ENCODE data around the gene PLOD2.

Gene PLOD2

DNA sequence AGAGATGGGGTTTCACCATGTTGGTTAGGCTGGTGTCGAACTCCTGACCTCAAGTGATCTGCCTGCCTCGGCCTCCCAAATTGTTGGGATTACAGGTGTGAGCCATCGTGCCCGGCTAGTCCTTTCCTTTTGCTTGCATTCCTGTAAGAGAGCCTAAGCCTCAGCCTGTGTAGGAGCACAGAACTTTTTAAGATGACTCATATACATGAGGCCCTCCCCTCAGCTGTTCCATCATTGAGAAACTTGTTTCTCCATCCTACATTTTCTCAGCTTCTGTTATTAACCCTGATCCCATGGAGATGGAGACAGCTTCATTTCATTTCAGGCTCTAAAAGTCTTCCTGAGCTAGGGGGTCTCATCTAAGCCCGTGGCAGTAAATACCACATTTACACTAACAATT is 123.3 kb downstream of the PLOD2 start:
- no peak for DNase-seq (ENCODE audit: low read depth)

DNA sequence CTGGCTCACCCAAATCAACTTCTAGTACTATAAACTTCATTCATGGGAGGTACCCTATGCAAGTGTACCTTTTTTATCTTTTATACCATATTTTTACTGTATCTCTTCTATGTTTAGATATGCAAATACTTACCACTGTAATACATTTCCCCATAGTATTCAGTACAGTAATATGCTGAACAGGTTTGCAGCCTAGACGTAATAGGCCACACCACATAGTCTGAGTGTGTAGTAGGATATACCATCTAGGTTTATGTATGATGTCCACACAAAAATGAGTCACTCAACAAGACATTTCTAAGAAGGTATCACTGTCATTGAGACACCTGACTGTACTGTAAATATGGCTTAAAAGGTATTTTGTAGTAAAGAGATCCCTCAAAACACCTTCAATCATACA is 124.7 kb downstream of the PLOD2 start:
- no peak for DNase-seq (ENCODE audit: low read depth)

DNA sequence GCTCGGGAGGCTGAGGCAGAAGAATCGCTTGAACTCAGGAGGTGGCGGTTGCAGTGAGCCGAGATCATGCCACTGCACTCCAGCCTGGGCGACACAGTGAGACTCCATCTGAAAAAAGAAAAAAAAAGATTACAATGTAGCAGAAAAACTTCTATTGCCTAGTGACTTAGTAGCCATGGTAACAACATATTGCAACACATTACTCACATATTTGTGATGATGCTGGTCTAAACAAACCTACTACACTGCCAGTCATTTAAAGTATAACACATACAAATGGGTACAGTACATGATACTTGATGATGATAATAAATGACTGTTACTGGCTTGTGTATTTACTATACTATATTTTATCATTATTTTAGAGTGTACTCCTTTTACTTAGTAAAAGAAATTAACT is 125.6 kb downstream of the PLOD2 start:
- DNase-seq (ENCODE audit: low read depth): no peak

DNA sequence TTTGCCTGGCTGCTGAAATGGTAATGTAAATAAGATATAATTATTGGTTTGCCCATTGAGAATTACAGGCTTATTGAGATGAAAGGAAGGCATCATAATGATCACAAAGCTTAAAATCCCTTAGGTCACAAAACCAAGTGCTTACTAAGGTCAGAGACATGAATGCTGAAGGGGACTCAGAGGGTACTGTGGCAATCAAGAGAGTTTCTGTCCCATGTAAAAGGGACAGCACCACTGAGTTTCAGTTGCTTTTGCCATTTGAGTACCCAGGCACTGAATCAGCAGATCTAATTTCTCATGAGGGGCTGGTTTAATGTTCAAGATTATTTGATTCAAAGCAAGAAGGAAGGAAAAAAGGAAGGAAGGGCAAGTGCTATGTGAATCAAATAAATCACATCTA is 127.0 kb downstream of the PLOD2 start:
- DNase-seq (ENCODE audit: low read depth): no peak

DNA sequence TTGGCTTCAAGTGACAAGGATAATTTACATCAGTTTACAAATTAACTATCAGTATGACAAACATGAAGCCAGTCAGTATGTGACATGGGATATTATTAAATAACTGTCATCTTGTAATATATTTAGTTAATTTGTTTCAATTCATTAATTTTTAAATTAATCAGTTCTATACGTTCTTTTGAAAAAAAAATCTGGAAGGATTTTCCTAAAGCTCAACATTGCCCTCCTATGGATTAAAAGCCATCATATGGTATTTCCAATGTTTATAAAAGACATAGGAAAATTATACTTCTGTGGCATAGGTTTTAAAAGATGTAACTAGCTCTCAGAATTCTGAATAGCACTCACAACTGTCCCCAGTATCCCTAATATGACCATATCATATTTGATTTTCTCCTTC is 134.4 kb downstream of the PLOD2 start:
- no peak for DNase-seq (ENCODE audit: low read depth)

GRCh38 chr3:146024260-146024659 is 136.7 kb downstream of the PLOD2 start:
- no peak for DNase-seq (ENCODE audit: low read depth)

DNA sequence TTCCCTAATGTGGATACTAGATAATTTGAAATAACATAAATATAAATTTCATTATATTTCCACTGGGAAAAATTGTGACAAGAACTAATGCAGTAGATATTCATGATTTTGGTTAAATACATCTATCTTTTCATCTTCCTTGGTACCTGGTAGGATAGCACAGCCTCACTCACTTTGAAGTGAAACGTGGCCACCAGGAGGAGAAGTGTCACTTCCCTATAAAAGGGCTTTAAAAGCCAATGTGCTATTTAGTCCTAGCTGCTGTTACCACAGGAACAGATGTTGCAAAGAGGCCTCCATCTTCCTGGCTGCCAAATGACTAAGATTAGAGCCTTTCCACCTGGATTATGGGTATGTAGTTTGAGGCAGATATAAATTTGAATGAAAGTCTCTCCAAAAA is 140.0 kb downstream of the PLOD2 start:
- no peak for DNase-seq (ENCODE audit: low read depth)

DNA sequence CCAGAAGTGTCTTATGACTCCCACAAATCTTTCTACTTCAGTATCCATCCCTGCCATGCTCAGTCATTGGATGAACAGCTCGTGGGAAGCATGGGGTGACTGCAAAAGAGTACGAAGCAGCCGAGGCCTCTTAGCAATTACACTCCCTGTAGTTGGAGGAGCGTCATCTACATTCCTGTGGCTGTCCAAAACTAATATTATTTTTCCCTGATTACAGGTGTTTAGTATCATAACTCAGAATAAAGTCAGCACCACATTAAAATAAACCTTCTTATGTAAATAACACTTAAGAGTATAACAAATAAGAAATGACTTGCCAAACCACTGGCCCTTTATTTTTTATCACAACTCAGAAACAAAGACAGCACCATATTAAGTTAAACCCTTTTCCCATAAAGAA is 141.5 kb downstream of the PLOD2 start:
- DNase-seq (ENCODE audit: low read depth): no peak
